ENCODE data around the gene PTDSS2.
A peak's percentile ranks its signal among the peaks of the same experiment; 100 is the strongest.

Gene PTDSS2

DNA sequence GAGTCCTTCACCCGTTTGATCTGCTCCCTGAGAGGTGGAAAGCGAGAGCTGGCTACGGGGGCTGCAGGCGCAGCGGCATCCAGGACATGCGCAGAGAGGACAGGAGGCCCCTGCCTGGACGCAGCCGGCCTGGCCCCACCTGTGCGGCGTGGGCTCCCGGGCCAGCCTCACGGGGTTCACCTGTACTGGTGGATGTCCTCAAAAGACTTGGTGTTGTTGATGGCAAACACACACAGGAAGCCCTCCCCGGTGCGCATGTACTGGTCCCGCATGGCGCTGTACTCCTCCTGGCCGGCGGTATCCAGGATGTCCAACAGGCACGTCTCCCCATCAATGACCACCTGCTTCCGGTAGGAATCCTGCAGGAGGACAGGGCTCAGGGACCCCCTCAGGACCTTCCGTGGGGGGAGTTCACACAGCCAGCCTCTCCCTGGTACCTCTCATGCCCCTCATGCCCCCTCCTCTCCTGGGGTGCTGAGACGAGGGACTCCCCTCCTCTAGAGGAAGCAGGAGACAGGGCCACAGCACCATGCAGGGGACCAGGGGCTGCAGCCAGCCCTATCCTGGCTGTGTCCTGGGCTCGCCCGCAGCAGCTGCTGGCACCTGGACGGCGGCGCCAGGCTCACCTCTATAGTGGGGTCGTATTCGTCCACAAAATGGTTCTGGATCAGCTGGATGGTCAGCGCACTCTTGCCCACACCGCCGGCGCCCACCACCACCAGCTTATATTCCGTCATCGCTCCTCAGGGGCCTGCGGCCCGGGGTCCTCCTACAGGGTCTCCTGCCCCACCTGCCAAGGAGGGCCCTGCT, 83.7 kb downstream of the PTDSS2 start:
- DNase-seq = no peak

DNA sequence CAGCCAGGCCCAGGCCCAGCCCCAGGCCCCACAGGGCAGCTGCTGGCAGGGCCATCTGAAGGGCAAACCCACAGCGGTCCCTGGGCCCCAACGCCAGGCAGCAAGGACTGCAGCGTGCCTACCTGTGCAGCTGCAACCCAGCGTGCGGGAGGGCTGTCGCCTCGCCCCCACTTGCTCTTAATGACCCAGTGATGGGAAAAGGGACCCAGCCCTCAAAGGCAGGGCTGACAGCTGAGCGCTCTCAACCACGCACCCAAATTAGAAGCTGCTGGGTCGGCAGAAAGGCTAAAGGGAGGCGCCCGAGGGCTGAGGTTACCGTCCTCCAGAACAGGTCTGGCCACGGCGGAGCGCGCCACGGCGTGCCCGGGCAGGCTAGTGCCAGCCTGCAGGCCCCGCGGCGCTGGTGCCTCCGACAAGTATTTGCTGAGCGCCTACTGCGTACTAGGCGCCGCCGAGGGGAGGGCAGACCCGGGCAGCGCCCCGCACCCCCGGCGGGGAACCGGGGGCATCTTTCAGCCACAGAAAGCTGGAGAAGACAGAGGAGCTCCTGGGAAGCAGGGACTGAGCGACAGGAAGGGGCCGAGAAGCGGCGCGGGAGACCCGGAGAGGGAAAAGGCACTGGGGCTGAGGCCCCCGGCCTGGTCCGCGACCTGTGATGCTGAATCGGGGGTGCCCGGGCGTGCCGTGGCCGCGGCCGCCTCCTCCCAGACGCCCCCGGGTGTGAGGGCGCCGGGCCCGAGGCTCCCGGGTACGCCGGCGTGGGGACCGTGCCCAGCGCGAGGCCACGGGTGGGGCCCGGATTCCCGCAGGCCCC, 84.5 kb downstream of the PTDSS2 start:
- DNase-seq = peak; percentile 53

DNA sequence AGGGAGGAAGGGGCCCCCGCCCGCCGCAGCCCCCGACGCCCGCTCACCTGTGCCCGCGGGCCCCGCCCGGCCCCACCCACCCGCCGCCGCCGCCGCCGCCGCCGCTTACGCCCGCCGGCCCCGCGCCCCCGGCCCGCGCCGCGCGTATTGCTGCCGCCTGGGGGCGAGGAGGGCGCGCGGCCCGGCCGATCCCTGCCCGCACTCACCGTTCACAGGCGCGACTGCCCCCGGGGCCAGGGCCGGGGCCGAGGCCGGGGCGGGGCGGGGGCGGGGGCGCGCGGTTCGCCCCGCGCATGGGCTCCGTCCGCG, 85.1 kb downstream of the PTDSS2 start:
- no peak for DNase-seq

DNA sequence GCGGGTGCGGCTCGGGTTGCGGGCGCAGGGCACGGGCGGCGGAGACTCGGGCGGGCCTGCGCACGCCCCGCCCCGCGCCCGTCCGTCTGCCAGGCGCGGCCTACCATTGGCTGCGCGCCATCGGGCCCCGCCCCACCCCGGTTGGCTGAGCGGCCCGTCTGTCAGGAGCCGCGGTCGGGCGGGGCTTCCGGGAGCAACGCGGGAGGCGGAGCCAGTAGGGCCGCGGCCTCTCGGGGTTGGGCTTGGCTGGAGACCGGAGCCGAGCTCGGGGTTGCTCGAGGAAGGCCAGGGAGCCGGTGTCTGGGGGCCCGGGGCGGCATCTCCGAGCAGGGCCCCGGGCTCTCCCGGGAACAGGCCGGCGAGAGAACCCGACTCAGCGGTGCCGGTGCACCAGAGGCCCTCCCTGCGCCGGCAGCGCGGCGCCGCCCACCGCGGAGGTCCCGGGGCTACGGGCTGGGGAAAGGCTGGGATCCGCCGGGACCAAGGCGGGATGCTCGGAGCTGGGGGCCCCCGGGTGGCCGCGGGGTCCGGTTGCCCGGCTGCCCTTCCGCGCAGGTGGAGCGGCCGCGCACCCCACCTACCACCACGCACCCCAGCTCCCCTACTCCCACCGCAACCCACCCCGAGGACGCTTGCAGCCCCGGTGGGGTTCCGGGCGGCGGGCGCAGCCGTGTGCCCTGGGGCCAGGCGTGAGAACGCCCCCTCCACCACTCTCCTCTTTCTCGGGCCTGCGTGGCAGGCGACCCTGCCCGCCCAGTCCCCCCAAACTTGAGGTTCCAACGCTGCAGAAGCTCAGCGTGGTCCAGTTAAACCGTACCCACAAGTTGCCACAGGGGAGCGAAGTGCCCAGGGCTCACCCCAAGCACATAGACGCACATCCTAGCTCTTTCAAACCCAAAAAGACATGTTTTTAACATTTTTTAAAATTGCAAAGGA, 85.7 kb downstream of the PTDSS2 start, which contains the start of gene HRAS:
HRAS (minus strand) TSS at position 58 of the 936 bp plus-strand sequence.
- peak; percentile 98 for DNase-seq

DNA sequence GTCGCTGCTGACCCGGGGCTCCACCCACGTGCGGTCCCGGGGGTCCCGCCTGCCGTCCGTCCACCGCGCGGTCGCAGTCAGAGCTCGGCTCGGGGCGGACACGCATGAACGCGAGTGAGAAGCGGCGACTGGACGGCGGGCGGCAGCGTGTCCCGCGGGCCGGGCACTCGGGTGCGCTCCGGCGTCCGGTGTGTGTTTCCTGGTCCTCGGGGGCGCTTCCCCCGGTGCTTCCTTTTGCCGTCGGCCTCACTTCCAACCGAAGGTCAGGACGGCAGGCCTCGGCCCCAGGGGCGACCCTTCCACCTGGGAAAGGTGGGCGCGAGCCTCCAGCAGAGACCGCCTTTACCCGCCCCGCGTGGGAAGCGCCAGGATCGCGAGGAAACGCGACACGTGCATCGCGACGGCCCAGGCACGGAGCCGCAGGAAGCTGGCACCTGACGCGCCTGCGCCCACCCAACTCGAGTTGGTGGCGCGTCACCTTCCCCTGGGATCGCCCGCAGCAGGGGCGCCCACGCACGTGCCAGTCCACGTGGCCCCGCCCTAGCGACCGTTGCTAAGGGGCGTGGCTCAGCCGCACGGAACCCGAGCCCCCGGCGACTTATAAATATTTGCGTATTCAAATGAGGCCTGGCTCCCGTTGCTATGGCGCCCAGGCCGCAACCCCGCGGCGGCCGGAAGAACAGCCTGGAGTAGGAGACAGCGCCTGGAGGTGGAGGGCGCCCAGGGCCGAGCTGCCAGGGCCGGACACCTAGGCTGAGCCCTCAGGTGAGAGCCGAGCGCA, 87.0 kb downstream of the PTDSS2 start, which contains the start of gene LRRC56:
LRRC56 (plus strand) TSS at position 687 of the 781 bp plus-strand sequence. CDS start 3,158 bp downstream, outside the sequence.
- DNase-seq = peak; percentile 94

DNA sequence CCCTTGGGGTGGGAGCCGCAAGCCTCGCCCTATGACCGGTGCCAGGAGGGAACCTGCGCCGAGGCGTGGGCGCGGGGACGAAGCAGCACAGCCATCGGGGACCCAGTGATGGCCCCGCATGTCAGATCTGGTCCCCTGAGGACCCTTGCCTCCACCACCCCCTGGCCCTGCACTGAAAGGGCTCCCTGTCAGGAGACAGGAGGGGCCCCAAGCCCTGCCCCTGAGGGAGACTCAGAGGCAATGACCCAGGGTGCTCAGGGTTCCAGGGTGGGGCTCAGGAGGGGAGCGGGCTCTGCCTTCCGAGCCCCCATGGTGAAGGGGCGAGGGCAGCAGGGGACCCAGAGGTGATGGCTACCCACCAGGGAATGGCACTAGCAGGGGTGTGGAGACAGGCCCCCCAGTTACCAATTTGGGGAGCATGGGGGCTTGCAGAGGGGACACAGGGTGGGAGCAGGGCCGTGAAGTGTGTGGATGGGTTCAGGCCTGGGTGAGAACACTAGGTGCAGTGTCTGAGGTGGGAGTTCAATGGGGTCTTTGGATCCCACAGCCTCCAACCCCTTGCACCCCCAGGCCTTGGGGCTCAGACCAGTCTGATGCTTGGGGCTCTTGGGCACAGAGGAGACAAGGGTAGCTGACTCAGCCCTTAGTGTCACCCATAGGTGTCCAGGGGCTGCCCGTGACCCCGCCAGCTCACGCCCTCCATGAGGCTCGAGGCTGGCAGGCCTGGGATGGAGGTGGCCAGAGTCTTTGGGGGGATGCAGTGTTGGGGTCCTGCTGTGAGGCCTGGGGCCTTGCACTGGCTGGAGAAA, 87.7 kb downstream of the PTDSS2 start:
- no peak for DNase-seq

DNA sequence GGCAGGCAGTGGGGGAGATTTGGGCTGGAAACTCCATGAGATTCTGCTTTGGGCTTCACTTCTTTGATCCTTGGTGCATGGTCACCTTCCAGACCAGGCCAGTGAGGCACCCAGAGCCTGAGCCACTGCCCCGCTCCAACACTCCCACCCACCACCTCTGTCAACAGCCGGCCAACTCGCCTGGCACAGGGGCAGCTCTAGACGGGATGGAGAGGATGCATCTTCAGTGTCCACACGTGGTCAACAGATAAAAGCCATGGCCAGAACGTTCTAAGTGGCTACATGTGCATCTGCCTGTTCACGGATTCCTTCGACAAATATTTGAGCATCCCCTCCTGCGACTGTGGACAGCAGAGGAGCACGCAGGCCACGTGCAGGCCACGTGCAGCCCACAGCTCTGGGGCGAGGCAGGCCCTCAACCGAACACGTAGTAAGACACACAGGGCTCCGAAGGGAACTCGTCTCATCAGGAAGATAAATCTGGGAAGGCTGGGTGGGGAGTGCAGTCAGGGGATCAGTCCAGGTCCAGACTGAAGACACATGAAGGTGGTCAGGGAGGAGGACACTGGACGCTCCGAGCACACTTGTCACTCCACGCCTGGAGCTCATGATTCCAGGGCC, 88.5 kb downstream of the PTDSS2 start:
- DNase-seq = no peak

DNA sequence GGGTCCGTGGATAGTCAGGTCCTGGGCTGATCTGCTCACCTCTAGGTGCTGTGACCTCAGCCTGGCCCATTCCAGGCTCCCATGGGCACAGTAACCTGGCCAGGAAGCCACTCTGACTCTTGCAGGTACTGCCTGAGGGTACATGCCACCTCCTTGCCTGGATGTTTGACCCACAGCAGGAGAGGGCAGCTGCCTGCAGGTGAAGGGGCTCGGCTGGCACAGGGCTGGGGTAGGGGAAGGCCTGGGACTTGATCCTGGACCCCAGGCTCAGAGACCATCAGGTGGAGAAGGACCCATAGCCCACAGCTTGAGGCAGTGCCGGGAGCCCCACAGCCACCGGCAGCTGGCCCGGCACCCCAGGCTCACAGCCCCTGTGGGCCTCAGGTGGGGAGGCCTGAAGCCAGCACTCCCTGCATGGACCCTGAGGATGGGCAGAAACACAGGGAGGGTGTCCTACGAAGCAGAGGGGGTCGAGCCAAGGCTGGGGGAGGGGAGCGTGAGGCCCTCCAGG, 89.9 kb downstream of the PTDSS2 start:
- no peak for DNase-seq

All from NCI-H345 (cell line).